BLaER1 treated with 17β-estradiol and CSF1 and Interleukin-3, amounts not matched to agents 10 nM and 100 nM (cell line): Measurements from ENCODE around the gene SEPTIN7.

ENCODE experiments used
- H3K27ac ChIP-seq, 11 experiments: shearing (Covaris generic); formaldehyde crosslinking; 2 replicates each; pipeline ENCODE4 v1.8.1; 2022
- H3K27me3 ChIP-seq, 11 experiments: shearing (Covaris generic); formaldehyde crosslinking; 2 replicates each; pipeline ENCODE4 v1.8.1; 2022
- H3K36me3 ChIP-seq, 11 experiments: shearing (Covaris generic); formaldehyde crosslinking; 2 replicates each; pipeline ENCODE4 v1.8.1; 2022
- H3K4me1 ChIP-seq, 10 experiments: shearing (Covaris generic); formaldehyde crosslinking; 2 replicates each; pipeline ENCODE4 v1.8.1; 2022
- H3K4me2 ChIP-seq, 11 experiments: shearing (Covaris generic); formaldehyde crosslinking; 2 replicates each; pipeline ENCODE4 v1.8.1; 2022
- H3K4me3 ChIP-seq, 10 experiments: shearing (Covaris generic); formaldehyde crosslinking; 2 replicates each; pipeline ENCODE4 v1.8.1; 2022
- H3K9ac ChIP-seq, 11 experiments: shearing (Covaris generic); formaldehyde crosslinking; 2 replicates each; pipeline ENCODE4 v1.8.1; 2022
- H3K9me3 ChIP-seq, 11 experiments: shearing (Covaris generic); formaldehyde crosslinking; replicated peaks in 1 of 11; 2 replicates each; pipeline ENCODE4 v1.8.1; 2022
- H4K20me1 ChIP-seq, 11 experiments: shearing (Covaris generic); formaldehyde crosslinking; 2 replicates each; pipeline ENCODE4 v1.8.1; 2022
- Cebpa-rat ChIP-seq, 11 experiments: shearing (Covaris generic); IDR thresholded peaks; 2 replicates each; pipeline ENCODE4 v1.8.1; 2022

The SEPTIN7 gene

GRCh38 chr7:35781767-35782515 is 18.9 kb upstream of the SEPTIN7 start:
- Histone ChIP-seq H3K27me3 (no peaks in the 10 kb centered on the region), H4K20me1 (no peaks in the 10 kb centered on the region), H3K4me2 (no peak overlapping the region), H3K4me3 (no peak overlapping the region), H3K36me3 (no peaks in the 10 kb centered on the region), H3K9me3 (no peaks in the 10 kb centered on the region), H3K9ac (no peak overlapping the region), H3K4me1 (no peaks in the 10 kb centered on the region), H3K27ac (no peak overlapping the region)
- TF ChIP-seq Cebpa-rat (IDR thresholded peaks at IDR 0.05), result no peak

GRCh38 chr7:35784332-35784731 is 16.5 kb upstream of the SEPTIN7 start:
- Histone ChIP-seq H3K9me3 (peaks cover 4 to 10% (median 7%) of the 10 kb centered on the region in 11 experiments; a peak in 20 of 22 replicates), H3K4me3 (no peak overlapping the region), H4K20me1 (no peaks in the 10 kb centered on the region), H3K9ac (no peak overlapping the region), H3K4me2 (no peak overlapping the region), H3K27ac (no peak overlapping the region), H3K4me1 (no peaks in the 10 kb centered on the region), H3K27me3 (no peaks in the 10 kb centered on the region), H3K36me3 (no peaks in the 10 kb centered on the region)
- no peak for TF ChIP-seq Cebpa-rat (IDR thresholded peaks at IDR 0.05)

- Histone ChIP-seq H3K27me3 (no peaks in the 10 kb centered on the region), H3K9me3 (peaks cover 8 to 16% (median 11%) of the 10 kb centered on the region in 11 experiments; a peak in 21 of 22 replicates), H4K20me1 (no peaks in the 10 kb centered on the region), H3K4me2 (no peak overlapping the region), H3K9ac (no peak overlapping the region), H3K4me3 (no peak overlapping the region), H3K36me3 (no peaks in the 10 kb centered on the region), H3K27ac (no peak overlapping the region), H3K4me1 (no peaks in the 10 kb centered on the region)
- TF ChIP-seq Cebpa-rat (IDR thresholded peaks at IDR 0.05), result no peak
These were observed 15.6 kb upstream of the SEPTIN7 start for GRCh38 chr7:35785250-35785649.

- Histone ChIP-seq H3K27me3 (no peaks in the 10 kb centered on the region), H3K36me3 (no peaks in the 10 kb centered on the region), H3K4me2 (no peak overlapping the region), H3K27ac (no peak overlapping the region), H4K20me1 (no peaks in the 10 kb centered on the region), H3K9ac (no peak overlapping the region), H3K9me3 (peaks cover 8 to 16% (median 11%) of the 10 kb centered on the region in 11 experiments; a peak in 21 of 22 replicates), H3K4me3 (no peak overlapping the region), H3K4me1 (no peaks in the 10 kb centered on the region)
- no peak for TF ChIP-seq Cebpa-rat (IDR thresholded peaks at IDR 0.05)
These were observed 12.9 kb upstream of the SEPTIN7 start for GRCh38 chr7:35787925-35788324.

GRCh38 chr7:35792472-35792871 is 8.4 kb upstream of the SEPTIN7 start:
- Histone ChIP-seq H3K9ac (no peak overlapping the region), H3K36me3 (no peaks in the 10 kb centered on the region), H3K4me1 (0 out of 20 replicates have a peak, but pooled peaks cover 0 to under 1% (median 0%) of the 10 kb centered on the region in 10 experiments), H3K4me2 (no peak overlapping the region), H3K9me3 (peaks cover 8 to 29% (median 13%) of the 10 kb centered on the region in 11 experiments; a peak in 21 of 22 replicates), H3K27me3 (no peaks in the 10 kb centered on the region), H3K4me3 (no peak overlapping the region), H4K20me1 (no peaks in the 10 kb centered on the region), H3K27ac (no peak overlapping the region)
- TF ChIP-seq Cebpa-rat (IDR thresholded peaks at IDR 0.05), result no peak

GRCh38 chr7:35792873-35793489 is 7.9 kb upstream of the SEPTIN7 start:
- peaks cover 0 to 5% (median 0%) of the 10 kb centered on the region in 10 experiments; a peak in 2 of 20 replicates for H3K4me1 ChIP-seq
- no peak for TF ChIP-seq Cebpa-rat (IDR thresholded peaks at IDR 0.05)
- H3K4me2 ChIP-seq, result no peak overlapping the region
- H3K4me3 ChIP-seq, result no peak overlapping the region
- H3K27me3 ChIP-seq, result no peaks in the 10 kb centered on the region
- H3K9ac ChIP-seq, result no peak overlapping the region
- H3K27ac ChIP-seq, result no peak overlapping the region
- H3K9me3 ChIP-seq, result peaks cover 8 to 29% (median 13%) of the 10 kb centered on the region in 11 experiments; a peak in 21 of 22 replicates
- H4K20me1 ChIP-seq, result no peaks in the 10 kb centered on the region
- no peaks in the 10 kb centered on the region for H3K36me3 ChIP-seq

- TF ChIP-seq Cebpa-rat (IDR thresholded peaks at IDR 0.05), result no peak
- Histone ChIP-seq H3K4me2 (no peak overlapping the region; a peak in 1 of 22 replicates), H3K4me3 (no peak overlapping the region)
These were observed 3.5 kb upstream of the SEPTIN7 start for GRCh38 chr7:35797311-35797710.

GRCh38 chr7:35799846-35800717 is 775 bp upstream of the SEPTIN7 start:
- Histone ChIP-seq H4K20me1 (peaks cover 32 to 36% (median 34%) of the 10 kb centered on the region in 11 experiments; a peak in 21 of 22 replicates), H3K27me3 (no peaks in the 10 kb centered on the region), H3K36me3 (peaks cover 0 to 14% (median 12%) of the 10 kb centered on the region in 11 experiments; a peak in 15 of 22 replicates), H3K9me3 (peaks cover 0 to 5% (median 0%) of the 10 kb centered on the region in 11 experiments; a peak in 6 of 22 replicates), H3K9ac (peak overlapping the region; percentile 94 to 99 (median 97)), H3K27ac (peak overlapping the region; percentile 91 to 99 (median 97)), H3K4me3 (peak overlapping the region; percentile 84 to 94 (median 88)), H3K4me2 (peak overlapping the region; percentile 75 to 93 (median 85)), H3K4me1 (peaks cover 18 to 44% (median 32%) of the 10 kb centered on the region in 10 experiments)
- TF ChIP-seq Cebpa-rat (IDR thresholded peaks at IDR 0.05), result no peak

More at GRCh38 chr7:35797311-35797710, 3.5 kb upstream of the SEPTIN7 start:
- Histone ChIP-seq H3K9ac (no peak overlapping the region), H3K27me3 (no peaks in the 10 kb centered on the region), H3K4me1 (peaks cover 0 to 16% (median 11%) of the 10 kb centered on the region in 10 experiments; a peak in 15 of 20 replicates), H3K27ac (no peak overlapping the region), H3K9me3 (peaks cover 0 to 14% (median 0%) of the 10 kb centered on the region in 11 experiments; a peak in 6 of 22 replicates), H3K36me3 (no peaks in the 10 kb centered on the region), H4K20me1 (peaks cover 4 to 8% (median 6%) of the 10 kb centered on the region in 11 experiments; a peak in 19 of 22 replicates)
